ENCODE data around the gene IGFL2. TPM values are rescaled to one million over a fixed set of nuclear protein-coding genes. Genes with fewer than 3 reads are reported as not detected.
"Not testable (repeated sequence)": the region's sequence is repeated elsewhere in the genome, so short reads cannot be mapped to it uniquely, and the experiment has no call there.

Gene IGFL2
- total RNA-seq, 4 donors from 2014 or later: not detected

DNA sequence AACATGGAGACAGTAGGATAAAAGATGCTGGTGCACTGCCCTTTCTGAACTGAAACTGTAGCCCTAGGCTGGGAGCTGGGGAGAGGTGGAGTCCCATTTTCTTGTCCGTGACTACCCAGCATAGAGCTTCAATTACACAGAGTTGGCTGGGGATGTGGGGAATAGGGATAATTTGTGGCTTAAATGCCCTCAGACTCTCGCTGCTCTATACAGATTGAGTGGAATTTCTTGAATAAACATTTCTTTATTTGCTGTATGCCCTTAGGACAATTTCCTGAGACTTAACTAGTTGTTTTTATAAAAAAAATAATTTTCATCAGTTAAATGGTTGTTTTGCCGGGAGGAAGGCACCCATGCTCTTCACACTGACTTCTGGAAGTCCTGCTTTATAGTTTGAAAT, 7.2 kb downstream of the IGFL2 start:
- Histone ChIP-seq H3K36me3 (no peaks in the 10 kb centered on the region), H3K27me3 (no peaks in the 10 kb centered on the region), H3K27ac (no peak overlapping the region), H3K9me3 (no peaks in the 10 kb centered on the region), H3K4me3 (replicated peaks in 1 of 3) (no peak overlapping the region), H3K4me1 (no peaks in the 10 kb centered on the region)
- 68 to 69% methylated on average over 3 of the region's 3 CpGs for WGBS, 2 donors
- DNase-seq: no peak
- intact Hi-C loops (cut with DNase I): no loop called here
- TF ChIP-seq CTCF (IDR thresholded peaks at IDR 0.05) (no peak), POLR2A (IDR thresholded peaks at IDR 0.05) (no peak)

DNA sequence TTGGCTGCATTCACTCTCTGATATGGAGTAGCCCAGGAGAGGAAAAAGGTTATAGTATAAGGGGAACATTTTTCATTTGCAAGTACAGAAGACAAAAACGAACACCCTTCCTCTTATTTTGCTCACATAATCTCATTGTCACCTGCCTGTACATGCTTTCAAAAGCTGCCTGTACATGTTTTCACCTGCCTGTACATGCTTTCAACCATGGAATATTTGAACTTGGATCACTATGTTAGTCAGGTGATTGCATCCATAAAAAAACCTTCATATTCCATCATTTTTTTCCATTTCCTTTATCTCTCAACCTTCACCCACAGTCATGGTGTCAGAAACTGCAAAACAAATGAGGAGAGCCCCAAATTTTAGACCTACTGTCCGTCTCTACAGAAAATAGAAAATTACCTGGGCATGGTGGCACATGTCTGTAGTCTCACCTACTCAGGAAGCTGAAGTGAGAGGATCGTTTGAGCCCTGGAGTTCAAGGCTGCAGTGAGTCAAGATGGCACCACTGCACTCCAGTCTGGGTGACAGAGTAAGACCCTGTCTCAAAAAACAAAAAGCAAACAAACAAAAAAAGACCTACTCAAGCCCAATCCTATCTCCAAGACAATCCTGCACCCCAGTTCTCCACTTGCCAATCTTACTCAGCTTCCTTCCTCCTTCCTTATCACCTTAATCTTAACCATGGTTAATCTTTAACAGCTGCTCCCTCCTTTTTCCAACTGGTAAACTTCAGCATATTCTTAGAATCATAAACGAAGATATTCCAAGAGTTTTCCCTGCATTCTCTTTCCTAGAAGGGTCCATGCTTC, 11.6 kb downstream of the IGFL2 start:
- no peak overlapping the region for H3K4me3 ChIP-seq (replicated peaks in 1 of 3)
- no peak for DNase-seq
- no peaks in the 10 kb centered on the region for H3K9me3 ChIP-seq
- 67 to 74% methylated on average over 4 of the region's 4 CpGs for WGBS, 2 donors
- TF ChIP-seq POLR2A (IDR thresholded peaks at IDR 0.05) (no peak), CTCF (IDR thresholded peaks at IDR 0.05) (no peak)
- no peaks in the 10 kb centered on the region for H3K27me3 ChIP-seq
- no peaks in the 10 kb centered on the region for H3K36me3 ChIP-seq
- intact Hi-C loops (cut with DNase I): no loop called here
- no peaks in the 10 kb centered on the region for H3K4me1 ChIP-seq
- H3K27ac ChIP-seq: no peak overlapping the region

DNA sequence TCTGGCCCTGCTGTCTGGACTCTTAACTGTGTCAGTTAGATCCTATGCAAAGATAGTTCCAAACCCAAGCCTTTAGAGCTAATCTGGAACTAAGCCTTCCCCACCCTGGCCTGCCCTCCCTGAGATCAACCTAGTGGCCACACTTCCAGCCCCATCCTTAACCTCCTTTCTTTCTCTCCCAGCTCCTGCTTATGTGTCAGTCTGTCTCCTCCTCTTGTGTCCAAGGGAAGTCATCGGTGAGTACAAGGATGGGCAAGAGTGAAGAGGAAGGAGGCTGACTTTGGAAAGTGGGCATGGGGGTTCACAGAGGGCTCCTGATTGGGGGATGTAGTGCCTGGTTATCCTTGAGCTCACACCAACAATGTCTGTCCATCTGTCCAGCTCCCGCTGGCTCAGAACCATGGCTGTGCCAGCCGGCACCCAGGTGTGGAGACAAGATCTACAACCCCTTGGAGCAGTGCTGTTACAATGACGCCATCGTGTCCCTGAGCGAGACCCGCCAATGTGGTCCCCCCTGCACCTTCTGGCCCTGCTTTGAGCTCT, 12.3 kb downstream of the IGFL2 start:
- no peaks in the 10 kb centered on the region for H3K36me3 ChIP-seq
- DNase-seq: no peak
- H3K4me3 ChIP-seq (replicated peaks in 1 of 3): no peak overlapping the region
- intact Hi-C loops (cut with DNase I): no loop called here
- H3K27ac ChIP-seq: no peak overlapping the region
- no peaks in the 10 kb centered on the region for H3K27me3 ChIP-seq
- H3K9me3 ChIP-seq: no peaks in the 10 kb centered on the region
- no peaks in the 10 kb centered on the region for H3K4me1 ChIP-seq
- no peak for TF ChIP-seq CTCF (IDR thresholded peaks at IDR 0.05)
- TF ChIP-seq POLR2A (IDR thresholded peaks at IDR 0.05): no peak
- WGBS, 2 donors: 95 to 97% methylated on average over 6 to 7 of the region's 7 CpGs

GRCh38 chr19:46161642-46162257, 13.7 kb downstream of the IGFL2 start:
- H3K27me3 ChIP-seq; intact Hi-C loops (cut with DNase I); H3K4me1 ChIP-seq; H3K36me3 ChIP-seq; H3K4me3 ChIP-seq (replicated peaks in 1 of 3); DNase-seq; H3K9me3 ChIP-seq; H3K27ac ChIP-seq: not testable (repeated sequence)
- WGBS, 2 donors: 63 to 70% methylated on average over 2 of the region's 2 CpGs

GRCh38 chr19:46162731-46163130, 14.7 kb downstream of the IGFL2 start:
- WGBS, 2 donors: 77 to 85% methylated on average over 3 of the region's 3 CpGs
- TF ChIP-seq POLR2A (IDR thresholded peaks at IDR 0.05) (no peak), CTCF (IDR thresholded peaks at IDR 0.05) (no peak)

More at GRCh38 chr19:46162731-46163130, 14.7 kb downstream of the IGFL2 start:
- Histone ChIP-seq H3K36me3 (no peaks in the 10 kb centered on the region), H3K27me3 (no peaks in the 10 kb centered on the region), H3K9me3 (no peaks in the 10 kb centered on the region), H3K27ac (no peak overlapping the region), H3K4me3 (replicated peaks in 1 of 3) (no peak overlapping the region), H3K4me1 (no peaks in the 10 kb centered on the region)
- intact Hi-C loops (cut with DNase I): no loop called here
- no peak for DNase-seq
